AG09319 (cell line): ENCODE data around the gene TBC1D13.

Experiments used
- DNase-seq: peaks from one replicate; pipeline ENCODE4 v3.0.0-alpha.2; 2010; ENCODE audit warnings: low read depth; ENCODE audit errors: extremely low read depth
- CTCF ChIP-seq: IDR thresholded peaks from 2 replicates; pipeline ENCODE4 v1.5.1; 2011; ENCODE audit warnings: low read depth, mild to moderate bottlenecking, inconsistent platforms, low read length, moderate library complexity

The TBC1D13 gene

GRCh38 chr9:128822407-128823042, 35.5 kb downstream of the TBC1D13 start:
- TF ChIP-seq CTCF, result no peak
- DNase-seq, result no peak

- DNase-seq, result no peak
- TF ChIP-seq CTCF, result no peak
Measured at GRCh38 chr9:128823362-128823902, 36.4 kb downstream of the TBC1D13 start.

- DNase-seq, result no peak
- TF ChIP-seq CTCF, result no peak
Measured at GRCh38 chr9:128823903-128824406, 36.9 kb downstream of the TBC1D13 start.

- no peak for DNase-seq
- no peak for TF ChIP-seq CTCF
Measured at GRCh38 chr9:128824911-128825310, 37.9 kb downstream of the TBC1D13 start.

GRCh38 chr9:128825923-128826700, 39.1 kb downstream of the TBC1D13 start:
- DNase-seq, result no peak
- TF ChIP-seq CTCF, result no peak

- no peak for TF ChIP-seq CTCF
- DNase-seq, result no peak
Measured at GRCh38 chr9:128828267-128828666, 41.2 kb downstream of the TBC1D13 start.

GRCh38 chr9:128828719-128829452, 41.8 kb downstream of the TBC1D13 start:
- TF ChIP-seq CTCF, result no peak
- DNase-seq, result no peak
